Peyer's patch (tissue), 4 donors: ENCODE data around the gene RNF227.

Experiments
- CTCF ChIP-seq, 6 experiments: fragments of 450-650 bp in 4 of 6; fragments of 200-600 bp in 2 of 6; sonication (generic) in 1 of 6; IDR thresholded peaks; one replicate each; pipeline ENCODE4 v1.5.1; 2017 to 2019; ENCODE audit warnings: antibody characterized with exemption in 6 of 6, mild to moderate bottlenecking in 3 of 6, moderate library complexity in 1 of 6
- POLR2A ChIP-seq, 2 donors: fragments of 450-650 bp; IDR thresholded peaks; one replicate each; pipeline ENCODE4 v1.5.1; 2017; ENCODE audit warnings: antibody characterized with exemption in 2 of 2, mild to moderate bottlenecking in 2 of 2, moderate library complexity in 2 of 2

- TF ChIP-seq POLR2A (IDR thresholded peaks at IDR 0.05), result no peak
- no peak for TF ChIP-seq CTCF (IDR thresholded peaks at IDR 0.05)
These were observed 34.0 kb downstream of the RNF227 start for GRCh38 chr17:7882068-7882467.
